NCI-H345 treated with DMSO at 0.1 percent for 48 hours (cell line): ENCODE results near the gene WDPCP.
"Not testable (repeated sequence)": the region's sequence is repeated elsewhere in the genome, so short reads cannot be mapped to it uniquely, and the experiment has no call there.

Experiments
- DNase-seq: peaks from one replicate; lab custom pipeline; 2025; ENCODE audit not compliant: unreplicated experiment; lab: John Stamatoyannopoulos, UW

WDPCP gene

GRCh38 chr2:63590626-63591408 is 2.5 kb upstream of the WDPCP start:
- peak; percentile 42 for DNase-seq

GRCh38 chr2:63589148-63589958 is 1.1 kb upstream of the WDPCP start:
- no peak for DNase-seq

GRCh38 chr2:63587814-63588384 is 378 bp downstream of the WDPCP start:
- DNase-seq = no peak

GRCh38 chr2:63582873-63583272 is 5.4 kb downstream of the WDPCP start:
- no peak for DNase-seq

- DNase-seq = no peak
These were observed 6.8 kb downstream of the WDPCP start for GRCh38 chr2:63581298-63581961.

GRCh38 chr2:63580651-63581297 is 7.5 kb downstream of the WDPCP start:
- DNase-seq = no peak

- no peak for DNase-seq
These were observed 9.5 kb downstream of the WDPCP start for GRCh38 chr2:63578767-63579166.

- DNase-seq = no peak
These were observed 11.7 kb downstream of the WDPCP start for GRCh38 chr2:63576546-63576945.

- not testable (repeated sequence) for DNase-seq
These were observed 14.4 kb downstream of the WDPCP start for GRCh38 chr2:63573726-63574345.

GRCh38 chr2:63573026-63573425 is 15.3 kb downstream of the WDPCP start:
- not testable (repeated sequence) for DNase-seq

- DNase-seq = no peak
These were observed 16.3 kb downstream of the WDPCP start for GRCh38 chr2:63572001-63572400.

- DNase-seq = no peak
These were observed 17.0 kb downstream of the WDPCP start for GRCh38 chr2:63571291-63571690.

- no peak for DNase-seq
These were observed 18.5 kb downstream of the WDPCP start for GRCh38 chr2:63569740-63570139.

GRCh38 chr2:63562751-63563150 is 25.5 kb downstream of the WDPCP start:
- no peak for DNase-seq

GRCh38 chr2:63558922-63559321 is 29.4 kb downstream of the WDPCP start:
- not testable (repeated sequence) for DNase-seq

GRCh38 chr2:63557819-63558218 is 30.5 kb downstream of the WDPCP start:
- not testable (repeated sequence) for DNase-seq

- no peak for DNase-seq
These were observed 32.3 kb downstream of the WDPCP start for GRCh38 chr2:63555931-63556330.

GRCh38 chr2:63555299-63555698 is 33.0 kb downstream of the WDPCP start:
- no peak for DNase-seq

- no peak for DNase-seq
These were observed 35.2 kb downstream of the WDPCP start for GRCh38 chr2:63553049-63553448.

- no peak for DNase-seq
These were observed 43.3 kb downstream of the WDPCP start for GRCh38 chr2:63545023-63545422.
